Activated naive CD4-positive, alpha-beta T cell treated with anti-CD3 and anti-CD28 coated beads for 36 hours (primary cell): ENCODE results near the gene IMMP2L. TPM values are rescaled to one million over a fixed set of nuclear protein-coding genes. Genes with fewer than 3 reads are reported as not detected.

Experiments used
- CTCF ChIA-PET: fragments of 350-600 bp; sonication (Branson Sonifier 250); formaldehyde crosslinking; loops from one replicate; lab custom pipeline; 2021; ENCODE audit warnings: antibody characterized with exemption; lab: Charles Lee
- DNase-seq: peaks from one replicate; pipeline ENCODE4 v3.0.0-alpha.2; 2020
- H3K27ac Mint-ChIP-seq: one replicate; pipeline ENCODE4 v1.8.0; 2021; ENCODE audit warnings: mild to moderate bottlenecking, mixed read lengths
- H3K27me3 Mint-ChIP-seq: one replicate; pipeline ENCODE4 v1.8.0; 2021; ENCODE audit warnings: low read depth, mixed read lengths
- H3K36me3 Mint-ChIP-seq: one replicate; pipeline ENCODE4 v1.8.0; 2021; ENCODE audit warnings: low read depth, mixed read lengths
- H3K4me1 Mint-ChIP-seq: one replicate; pipeline ENCODE4 v1.8.0; 2021; ENCODE audit warnings: low read depth, mixed read lengths
- H3K4me3 Mint-ChIP-seq: one replicate; pipeline ENCODE4 v1.8.0; 2021; ENCODE audit warnings: mild to moderate bottlenecking, moderate library complexity, mixed read lengths
- H3K9me3 Mint-ChIP-seq: one replicate; pipeline ENCODE4 v1.8.0; 2021; ENCODE audit warnings: mixed read lengths
- intact Hi-C: fragments of 100-400 bp; cut with micrococcal nuclease; formaldehyde crosslinking; loops from one replicate; pipeline ENCODE4 v1.15.1; 2023
- total RNA-seq, 2 experiments: library from RNA; stranded (reverse); gene quantifications; one replicate each; pipeline ENCODE4 v1.2.3, GENCODE V29; 2021

The IMMP2L gene
- total RNA-seq, 2 experiments from 2014 or later, result 24.4 to 26.6 TPM

- CTCF ChIA-PET, result no interaction called here
- H3K4me3 Mint-ChIP-seq, result no peak overlapping the region
- no peaks in the 10 kb centered on the region for H3K27me3 Mint-ChIP-seq
- no peaks in the 10 kb centered on the region for H3K9me3 Mint-ChIP-seq
- peak; percentile 37 for DNase-seq
- peaks cover 26% of the 10 kb centered on the region for H3K36me3 Mint-ChIP-seq
- intact Hi-C loops, result loop anchor here (2.0 kb wide), 1 partner anchor 21 kb away; no protein-coding TSS in a partner anchor
- H3K27ac Mint-ChIP-seq, result peak overlapping the region; percentile 41
- peaks cover 63% of the 10 kb centered on the region for H3K4me1 Mint-ChIP-seq
These were observed 458.5 kb downstream of the IMMP2L start for GRCh38 chr7:111103678-111104274.

DNA sequence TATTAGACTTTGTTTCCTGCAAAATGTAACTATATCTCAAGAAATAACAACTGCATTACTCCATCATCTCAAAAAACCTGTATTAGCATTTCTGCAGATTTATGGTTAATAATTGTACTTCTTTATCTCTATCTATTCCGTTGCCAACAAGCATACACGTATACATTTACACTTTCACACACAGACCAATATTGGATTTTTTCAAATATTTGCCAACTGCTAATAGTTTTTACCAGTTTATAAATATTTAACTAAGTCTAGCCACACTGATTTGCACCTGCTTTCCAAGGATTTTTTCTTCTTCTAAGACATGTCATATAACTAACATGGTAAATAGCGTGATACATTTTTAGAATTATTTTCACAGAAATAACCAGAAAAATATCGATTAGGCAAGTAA is 459.2 kb downstream of the IMMP2L start:
- H3K27ac Mint-ChIP-seq, result no peak overlapping the region

DNA sequence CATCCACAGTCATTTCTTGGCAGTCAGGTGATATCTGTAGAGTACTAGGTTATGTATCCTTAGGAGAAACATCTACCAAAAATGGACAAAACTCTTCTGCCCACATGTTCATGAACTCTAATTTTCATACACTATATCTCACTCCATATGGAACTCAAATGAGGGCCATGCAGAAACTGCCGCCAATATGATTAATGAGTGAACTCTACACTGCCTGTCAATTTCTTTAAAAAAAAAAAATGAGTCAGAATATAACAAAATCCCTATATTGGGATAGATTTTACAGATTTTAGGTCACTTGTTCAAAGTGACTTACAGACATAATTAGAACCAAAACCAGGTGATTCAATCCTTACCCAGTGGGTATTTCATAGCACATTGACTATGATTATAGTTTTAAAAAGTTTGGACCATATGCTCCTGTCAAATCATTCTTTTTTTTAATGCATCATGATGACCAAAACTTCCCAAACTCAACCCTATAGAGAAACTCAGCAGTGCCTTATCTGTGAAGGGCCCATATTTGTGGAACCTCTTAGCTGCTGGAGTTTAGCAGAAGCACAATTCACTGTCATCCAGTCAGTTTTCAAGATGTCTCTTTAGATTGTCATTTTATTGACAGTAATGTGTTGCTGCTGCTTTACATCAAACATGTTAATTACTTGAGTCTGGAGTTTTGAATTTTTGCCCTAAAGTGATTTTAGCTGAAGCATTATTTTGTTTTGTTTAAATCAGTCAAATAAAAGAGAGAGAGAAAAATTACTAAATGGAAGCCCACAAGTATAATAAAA is 460.2 kb downstream of the IMMP2L start:
- intact Hi-C loops, result loop anchor here (1.0 to 2.0 kb wide), 2 partner anchors 9 to 19 kb away; no protein-coding TSS in a partner anchor
- CTCF ChIA-PET, result interaction anchor here (0.6 kb wide), 2 partner anchors 12 to 22 kb away, joined by 3 to 5 read pairs; no protein-coding TSS in a partner anchor
- DNase-seq, result no peak
- Mint-ChIP-seq H3K36me3 (peaks cover 25% of the 10 kb centered on the region), H3K27ac (peak overlapping the region; percentile 56), H3K9me3 (no peaks in the 10 kb centered on the region), H3K27me3 (no peaks in the 10 kb centered on the region), H3K4me1 (peaks cover 65% of the 10 kb centered on the region), H3K4me3 (no peak overlapping the region)

More for the DNA sequence above, 459.2 kb downstream of the IMMP2L start:
- Mint-ChIP-seq H3K36me3 (peaks cover 25% of the 10 kb centered on the region), H3K9me3 (no peaks in the 10 kb centered on the region), H3K4me1 (peaks cover 66% of the 10 kb centered on the region), H3K27me3 (no peaks in the 10 kb centered on the region), H3K4me3 (no peak overlapping the region)
- intact Hi-C loops, result loop anchor here (2.0 kb wide), 1 partner anchor 20 kb away; no protein-coding TSS in a partner anchor
- no peak for DNase-seq
- CTCF ChIA-PET, result no interaction called here

DNA sequence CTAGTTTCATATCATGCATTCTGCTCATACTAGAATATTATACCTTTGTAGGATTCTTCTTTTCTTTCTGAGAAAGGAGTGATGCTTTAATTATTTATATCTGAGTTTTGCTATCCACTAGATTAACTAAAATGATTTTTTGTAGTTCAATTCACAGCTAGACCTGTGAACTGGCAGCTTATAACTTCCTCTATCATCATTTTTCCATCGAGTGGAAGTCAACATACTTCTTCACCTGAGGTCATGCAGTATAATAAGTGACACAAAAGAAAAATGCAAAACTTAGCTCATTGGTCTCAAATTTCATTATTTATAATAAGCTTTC is 463.4 kb downstream of the IMMP2L start:
- Mint-ChIP-seq H3K27ac (no peak overlapping the region), H3K27me3 (no peaks in the 10 kb centered on the region), H3K4me3 (peak overlapping the region; percentile 70), H3K9me3 (no peaks in the 10 kb centered on the region), H3K4me1 (peaks cover 69% of the 10 kb centered on the region), H3K36me3 (peaks cover 16% of the 10 kb centered on the region)
- no peak for DNase-seq
- intact Hi-C loops, result loop anchor here (1.0 to 10.0 kb wide), 8 partner anchors 387 to 1255 kb away; no protein-coding TSS in a partner anchor
- CTCF ChIA-PET, result interaction anchor here (0.7 to 2.3 kb wide), 20 partner anchors 8 to 1000 kb away, joined by 3 to 13 read pairs (median 4); partner anchors contain the start of gene LRRN3

GRCh38 chr7:111098011-111098925 is 464.0 kb downstream of the IMMP2L start:
- Mint-ChIP-seq H3K4me1 (peaks cover 68% of the 10 kb centered on the region), H3K9me3 (no peaks in the 10 kb centered on the region), H3K36me3 (peaks cover 16% of the 10 kb centered on the region), H3K4me3 (peak overlapping the region; percentile 70), H3K27me3 (no peaks in the 10 kb centered on the region), H3K27ac (peak overlapping the region; percentile 85)
- intact Hi-C loops, result loop anchor here (1.0 to 10.0 kb wide), 8 partner anchors 388 to 1254 kb away; no protein-coding TSS in a partner anchor
- peak; percentile 83 for DNase-seq
- CTCF ChIA-PET, result interaction anchor here (0.7 to 2.3 kb wide), 22 partner anchors 8 to 1000 kb away, joined by 3 to 13 read pairs (median 4); partner anchors contain the start of gene LRRN3

GRCh38 chr7:111096997-111097396 is 465.3 kb downstream of the IMMP2L start:
- Mint-ChIP-seq H3K4me1 (peaks cover 68% of the 10 kb centered on the region), H3K27me3 (no peaks in the 10 kb centered on the region), H3K36me3 (peaks cover 11% of the 10 kb centered on the region), H3K9me3 (no peaks in the 10 kb centered on the region), H3K27ac (no peak overlapping the region), H3K4me3 (no peak overlapping the region)
- intact Hi-C loops, result loop anchor here (10.0 kb wide), 3 partner anchors 662 to 1092 kb away; no protein-coding TSS in a partner anchor
- DNase-seq, result no peak
- CTCF ChIA-PET, result interaction anchor here (1.1 kb wide), 1 partner anchor 14 kb away, joined by 3 read pairs; no protein-coding TSS in a partner anchor

DNA sequence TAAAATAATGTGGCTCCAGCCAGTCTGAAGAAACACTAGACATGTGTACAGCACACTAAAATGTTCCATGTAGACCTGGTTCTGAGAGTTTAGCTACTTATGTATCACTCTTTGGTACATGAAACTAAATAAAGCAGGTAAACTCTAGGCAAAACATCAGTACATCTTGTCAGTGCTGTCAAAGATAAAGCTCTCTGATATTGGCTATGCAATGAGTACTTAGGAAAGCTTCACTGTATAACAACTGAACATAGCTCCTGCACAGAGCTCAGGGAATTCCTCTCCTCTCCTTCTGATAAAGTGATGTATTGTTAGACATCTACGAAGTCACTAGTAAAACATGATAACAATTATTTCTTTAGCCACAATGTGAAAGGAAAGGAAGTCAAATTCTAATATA is 467.9 kb downstream of the IMMP2L start:
- no peaks in the 10 kb centered on the region for H3K9me3 Mint-ChIP-seq
- H3K27ac Mint-ChIP-seq, result peak overlapping the region; percentile 92
- H3K4me3 Mint-ChIP-seq, result peak overlapping the region; percentile 85
- H3K4me1 Mint-ChIP-seq, result peaks cover 71% of the 10 kb centered on the region
- no peak for DNase-seq
- intact Hi-C loops, result loop anchor here (1.0 to 10.0 kb wide), 7 partner anchors 14 to 1358 kb away; partner anchors contain the start of genes DOCK4, IFRD1 and ZNF277
- CTCF ChIA-PET, result interaction anchor here (0.6 to 1.7 kb wide), 3 partner anchors 44 to 645 kb away, joined by 3 to 6 read pairs (median 4); no protein-coding TSS in a partner anchor
- H3K36me3 Mint-ChIP-seq, result no peaks in the 10 kb centered on the region
- no peaks in the 10 kb centered on the region for H3K27me3 Mint-ChIP-seq

DNA sequence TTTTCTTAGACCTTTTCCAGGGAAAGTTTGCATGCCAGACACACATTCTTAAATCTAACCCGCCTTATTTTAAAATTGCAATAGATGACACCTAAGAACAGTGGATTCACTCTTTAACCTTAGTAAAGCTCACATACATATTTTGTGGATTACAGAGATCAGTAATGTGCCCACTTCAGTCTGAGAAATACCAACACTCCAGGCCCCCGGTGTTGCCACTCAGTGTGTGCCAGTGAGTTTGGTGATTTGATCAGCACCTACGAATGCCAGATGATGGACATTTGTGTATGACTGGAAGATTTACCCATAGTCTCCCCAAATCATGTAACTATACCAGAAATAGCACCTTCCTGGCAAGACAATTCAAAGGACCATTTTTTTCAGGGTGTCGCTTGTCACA is 468.8 kb downstream of the IMMP2L start:
- no peaks in the 10 kb centered on the region for H3K36me3 Mint-ChIP-seq
- no peaks in the 10 kb centered on the region for H3K27me3 Mint-ChIP-seq
- H3K9me3 Mint-ChIP-seq, result no peaks in the 10 kb centered on the region
- peak overlapping the region; percentile 92 for H3K27ac Mint-ChIP-seq
- intact Hi-C loops, result loop anchor here (1.0 to 10.0 kb wide), 6 partner anchors 9 to 1359 kb away; partner anchors contain the start of genes DOCK4, IFRD1 and ZNF277
- peak; percentile 19 for DNase-seq
- CTCF ChIA-PET, result interaction anchor here (1.2 to 2.0 kb wide), 2 partner anchors 10 to 468 kb away, joined by 3 to 8 read pairs; partner anchors contain the start of gene IMMP2L
- peak overlapping the region; percentile 85 for H3K4me3 Mint-ChIP-seq
- peaks cover 69% of the 10 kb centered on the region for H3K4me1 Mint-ChIP-seq

- peaks cover 71% of the 10 kb centered on the region for H3K4me1 Mint-ChIP-seq
- DNase-seq, result no peak
- CTCF ChIA-PET, result interaction anchor here (0.9 to 2.0 kb wide), 3 partner anchors 9 to 469 kb away, joined by 3 to 8 read pairs (median 3); partner anchors contain the start of gene IMMP2L
- peak overlapping the region; percentile 85 for H3K4me3 Mint-ChIP-seq
- H3K36me3 Mint-ChIP-seq, result no peaks in the 10 kb centered on the region
- intact Hi-C loops, result loop anchor here (1.0 to 10.0 kb wide), 8 partner anchors 9 to 1360 kb away; partner anchors contain the start of genes DOCK4, IFRD1 and ZNF277
- H3K27ac Mint-ChIP-seq, result peak overlapping the region; percentile 92
- H3K9me3 Mint-ChIP-seq, result no peaks in the 10 kb centered on the region
- H3K27me3 Mint-ChIP-seq, result no peaks in the 10 kb centered on the region
These were observed 469.7 kb downstream of the IMMP2L start for GRCh38 chr7:111092406-111093236.

- no peaks in the 10 kb centered on the region for H3K36me3 Mint-ChIP-seq
- no peaks in the 10 kb centered on the region for H3K27me3 Mint-ChIP-seq
- no peak for DNase-seq
- intact Hi-C loops, result loop anchor here (1.0 to 10.0 kb wide), 9 partner anchors 8 to 1361 kb away; partner anchors contain the start of genes DOCK4, IFRD1 and ZNF277
- CTCF ChIA-PET, result interaction anchor here (0.7 to 2.0 kb wide), 3 partner anchors 9 to 175 kb away, joined by 3 to 8 read pairs (median 4); no protein-coding TSS in a partner anchor
- no peaks in the 10 kb centered on the region for H3K9me3 Mint-ChIP-seq
- peak overlapping the region; percentile 92 for H3K27ac Mint-ChIP-seq
- H3K4me3 Mint-ChIP-seq, result peak overlapping the region; percentile 85
- H3K4me1 Mint-ChIP-seq, result peaks cover 71% of the 10 kb centered on the region
These were observed 470.5 kb downstream of the IMMP2L start for GRCh38 chr7:111091593-111092358.
